ENCODE data around the gene MEF2B. TPM values are rescaled to one million over a fixed set of nuclear protein-coding genes. Genes with fewer than 3 reads are reported as not detected.
A peak's percentile ranks its signal among the peaks of the same experiment; 100 is the strongest.
"Not testable (repeated sequence)": the region's sequence is repeated elsewhere in the genome, so short reads cannot be mapped to it uniquely, and the experiment has no call there.

Gene MEF2B
- total RNA-seq, 2 donors from 2014 or later = 1.3 to 3.5 TPM

DNA sequence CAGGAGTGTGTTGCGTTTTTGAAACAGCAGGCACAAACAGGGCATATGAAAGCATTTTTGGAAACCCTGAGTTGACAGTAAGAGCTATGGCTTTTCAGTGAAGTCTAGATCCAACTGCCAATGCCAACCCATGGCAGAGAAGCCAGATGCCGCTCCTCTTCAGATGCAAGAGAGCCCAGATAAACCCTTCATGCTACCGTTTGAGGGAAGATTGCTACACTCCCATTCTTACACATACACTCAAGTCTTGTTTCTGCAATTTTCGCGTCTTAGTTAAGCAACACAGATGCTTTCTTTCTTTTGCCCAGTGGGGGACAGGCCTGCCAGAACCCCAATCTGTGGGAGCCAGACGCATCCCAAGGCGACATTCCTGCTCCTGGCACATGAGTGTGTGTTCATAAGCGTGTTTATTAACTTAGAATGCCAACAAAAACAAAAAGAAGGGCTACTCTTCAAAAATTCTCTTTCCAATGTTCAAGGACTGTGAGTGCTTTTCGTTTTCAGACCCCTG is 11.5 kb upstream of the MEF2B start:
- Mint-ChIP-seq H3K4me3 (no peak overlapping the region), H3K27ac (no peak overlapping the region), H3K27me3 (no peaks in the 10 kb centered on the region), H3K36me3 (ENCODE audit: low read depth) (peaks cover 3% of the 10 kb centered on the region), H3K4me1 (peaks cover 14% of the 10 kb centered on the region)
- ATAC-seq = no peak
- no peak for DNase-seq
- no peaks in the 10 kb centered on the region for H3K9me3 ChIP-seq (ENCODE audit: control insufficient read depth, low read length, poor library complexity, severe bottlenecking)

DNA sequence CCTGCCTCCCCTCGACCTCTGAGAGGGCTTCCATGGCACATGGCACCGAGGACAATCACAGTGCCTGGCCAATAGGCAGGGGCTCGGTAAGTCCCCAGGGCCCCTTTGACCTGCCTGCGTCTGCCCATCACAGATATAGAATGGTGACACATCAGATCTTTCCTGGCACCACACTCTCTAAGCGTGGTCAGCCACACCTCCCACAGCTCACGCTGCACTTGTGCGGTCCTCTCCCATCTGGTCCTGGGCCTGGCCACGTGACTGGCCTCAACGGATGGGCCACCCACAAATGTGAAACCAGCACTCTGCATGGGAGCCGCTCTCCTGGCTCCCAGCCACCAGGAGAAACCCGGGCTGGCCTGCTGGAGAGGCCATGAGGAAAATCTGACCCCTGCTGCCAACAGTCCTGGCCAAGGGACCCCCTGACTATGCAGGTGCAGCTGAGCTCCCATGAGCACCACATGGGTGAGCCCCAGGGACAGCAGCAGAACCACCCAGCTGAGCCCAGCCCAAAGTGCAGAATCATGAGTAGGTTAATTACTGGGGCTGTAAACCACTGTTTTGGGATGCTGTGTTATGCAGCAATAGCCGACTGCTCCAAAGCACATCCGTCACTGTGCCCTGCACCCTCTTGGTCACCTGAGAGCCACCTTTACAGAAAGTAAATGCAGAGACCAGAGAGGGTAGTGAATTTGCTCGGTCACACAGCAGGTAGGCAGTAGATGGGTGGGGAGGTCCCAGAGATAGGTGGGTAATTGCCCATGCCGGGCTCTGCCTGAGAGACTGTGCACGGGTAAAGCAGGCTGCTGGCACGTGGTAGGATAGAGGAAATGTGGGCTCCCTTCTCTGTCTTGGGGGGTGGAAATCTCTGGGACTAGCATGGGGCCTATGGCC is 9.7 kb upstream of the MEF2B start:
- Mint-ChIP-seq H3K27me3 (no peaks in the 10 kb centered on the region), H3K4me3 (no peak overlapping the region), H3K4me1 (peaks cover 11% of the 10 kb centered on the region), H3K36me3 (ENCODE audit: low read depth) (peaks cover 3% of the 10 kb centered on the region), H3K27ac (no peak overlapping the region)
- DNase-seq (no peak), ATAC-seq (no peak)
- no peaks in the 10 kb centered on the region for H3K9me3 ChIP-seq (ENCODE audit: control insufficient read depth, low read length, poor library complexity, severe bottlenecking)

DNA sequence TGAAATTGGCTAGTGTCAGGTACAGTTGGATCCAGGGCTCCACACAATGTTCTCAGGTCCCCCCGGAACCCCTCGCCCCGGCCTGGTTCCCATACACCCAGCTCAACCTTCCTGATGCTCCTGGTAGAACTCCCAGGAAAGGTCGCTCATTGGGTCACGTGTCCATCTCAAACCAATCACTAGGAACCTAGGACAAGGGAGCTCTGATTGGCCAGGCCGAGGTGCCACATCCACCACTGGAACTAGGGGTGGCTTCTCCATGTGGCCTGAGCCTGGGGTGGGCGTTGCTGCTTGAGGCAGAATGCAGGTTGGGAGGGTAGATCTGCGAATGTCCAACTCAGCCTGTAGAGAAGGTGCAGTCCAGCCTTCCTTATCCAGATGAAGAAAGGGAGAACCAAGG is 6.9 kb upstream of the MEF2B start:
- Mint-ChIP-seq H3K27ac (peak overlapping the region; percentile 87), H3K27me3 (no peaks in the 10 kb centered on the region), H3K4me3 (no peak overlapping the region), H3K4me1 (peaks cover 6% of the 10 kb centered on the region), H3K36me3 (ENCODE audit: low read depth) (no peaks in the 10 kb centered on the region)
- DNase-seq = no peak
- H3K9me3 ChIP-seq (ENCODE audit: control insufficient read depth, low read length, poor library complexity, severe bottlenecking) = no peaks in the 10 kb centered on the region
- no peak for ATAC-seq

DNA sequence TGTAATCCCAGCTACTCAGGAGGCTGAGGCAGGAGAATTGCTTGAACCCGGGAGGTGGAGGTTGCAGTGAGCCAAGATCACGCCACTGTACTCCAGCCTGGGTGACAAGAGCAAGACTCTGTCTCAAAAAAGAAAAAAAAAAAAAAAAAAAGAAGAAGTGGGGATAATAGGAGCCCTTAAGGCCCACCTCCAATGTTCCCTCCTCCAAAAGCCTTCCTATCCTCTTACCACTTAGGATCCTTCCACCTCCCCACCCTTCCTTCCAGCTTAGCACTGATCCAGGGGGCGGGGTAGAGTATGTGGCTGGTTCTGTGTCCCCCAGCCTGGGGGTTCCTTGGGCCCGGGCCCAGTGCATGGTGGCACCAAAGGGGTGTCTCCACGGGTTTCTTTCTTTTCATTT is 3.2 kb upstream of the MEF2B start:
- H3K9me3 ChIP-seq (ENCODE audit: control insufficient read depth, low read length, poor library complexity, severe bottlenecking); H3K4me3 Mint-ChIP-seq; H3K27me3 Mint-ChIP-seq; ATAC-seq; H3K36me3 Mint-ChIP-seq (ENCODE audit: low read depth); DNase-seq; H3K27ac Mint-ChIP-seq: not testable (repeated sequence)
- peaks cover 14% of the 10 kb centered on the region for H3K4me1 Mint-ChIP-seq

DNA sequence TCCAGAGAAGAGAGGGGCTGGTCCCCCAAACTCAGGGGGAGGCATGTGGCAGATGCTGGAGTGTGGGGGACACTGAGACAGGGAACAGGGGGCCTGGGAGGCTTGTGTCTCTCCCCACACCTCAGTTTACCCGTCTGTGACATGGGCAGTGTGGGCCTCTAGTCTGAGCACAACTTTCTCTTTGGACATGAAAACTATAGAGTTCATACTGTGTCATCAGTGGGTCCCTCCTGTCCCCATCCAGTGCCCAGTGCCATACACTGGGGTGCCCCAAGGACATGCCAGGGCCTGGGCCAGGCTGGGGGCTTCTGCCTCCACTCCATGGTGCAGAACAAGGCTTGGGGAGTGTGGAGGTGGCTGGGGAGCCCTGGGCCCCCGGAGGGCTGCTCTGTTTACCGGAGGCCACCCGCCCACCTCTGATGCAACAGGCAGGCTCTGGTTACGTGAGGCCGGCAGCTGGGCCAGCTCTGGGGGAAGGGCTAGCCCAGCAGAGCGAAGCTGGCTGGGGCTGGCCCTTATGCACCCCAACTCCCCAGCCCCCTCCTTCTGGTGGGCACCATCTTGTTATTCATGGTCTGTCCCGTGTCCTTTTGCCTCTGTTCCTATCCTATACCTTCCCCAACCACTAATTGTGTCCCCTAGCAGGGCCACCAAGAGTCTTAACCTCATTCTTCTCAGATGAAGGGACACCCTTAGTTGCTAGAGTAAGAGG is 1.9 kb upstream of the MEF2B start:
- Mint-ChIP-seq H3K36me3 (ENCODE audit: low read depth) (peaks cover 2% of the 10 kb centered on the region), H3K27ac (peak overlapping the region; percentile 8), H3K4me1 (peaks cover 14% of the 10 kb centered on the region), H3K4me3 (no peak overlapping the region), H3K27me3 (peaks cover 6% of the 10 kb centered on the region)
- H3K9me3 ChIP-seq (ENCODE audit: control insufficient read depth, low read length, poor library complexity, severe bottlenecking) = no peaks in the 10 kb centered on the region
- DNase-seq = no peak
- ATAC-seq = no peak

DNA sequence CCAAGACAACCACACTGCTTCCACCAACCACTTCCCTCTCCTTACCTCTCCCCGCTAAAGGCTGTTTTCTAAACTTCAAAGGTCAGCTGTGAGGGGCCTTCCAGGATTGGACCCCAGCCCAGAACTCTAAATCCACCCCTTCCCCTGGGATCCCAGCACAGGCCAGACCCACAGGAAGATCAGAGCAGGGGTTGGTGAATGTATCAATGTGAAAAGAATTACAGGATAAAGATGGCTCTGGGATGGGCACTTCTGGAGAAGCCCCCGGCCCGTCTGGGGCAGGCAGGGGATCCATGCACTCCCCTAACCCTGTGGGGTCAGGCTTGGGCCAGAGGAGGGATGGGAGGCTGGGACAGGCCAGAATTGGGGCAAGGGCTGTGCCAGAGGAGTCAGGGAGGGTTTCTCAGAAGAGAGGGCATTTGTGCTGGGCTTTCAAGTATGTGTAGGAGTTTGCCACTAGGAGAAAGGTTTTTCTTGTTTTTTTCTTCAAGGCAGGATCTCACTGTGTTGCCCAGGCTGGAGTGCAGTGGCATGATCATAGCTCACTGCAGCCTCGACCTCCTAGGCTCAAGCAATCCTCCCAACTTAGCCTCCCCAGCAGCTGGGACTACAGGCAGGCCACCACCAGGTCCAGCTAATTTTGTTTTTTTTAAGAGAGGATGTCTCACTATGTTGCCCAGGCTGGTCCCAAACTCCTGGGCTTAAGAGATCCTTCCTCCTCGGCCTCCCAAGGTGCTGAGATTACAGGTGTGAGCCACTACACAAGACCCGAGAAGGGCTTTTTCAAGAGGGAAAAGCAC is 1.0 kb upstream of the MEF2B start:
- Mint-ChIP-seq H3K4me1 (peaks cover 14% of the 10 kb centered on the region), H3K27ac (peak overlapping the region; percentile 8), H3K27me3 (peaks cover 6% of the 10 kb centered on the region), H3K4me3 (peak overlapping the region; percentile 65), H3K36me3 (ENCODE audit: low read depth) (peaks cover 2% of the 10 kb centered on the region)
- DNase-seq (no peak), ATAC-seq (no peak)
- no peaks in the 10 kb centered on the region for H3K9me3 ChIP-seq (ENCODE audit: control insufficient read depth, low read length, poor library complexity, severe bottlenecking)

DNA sequence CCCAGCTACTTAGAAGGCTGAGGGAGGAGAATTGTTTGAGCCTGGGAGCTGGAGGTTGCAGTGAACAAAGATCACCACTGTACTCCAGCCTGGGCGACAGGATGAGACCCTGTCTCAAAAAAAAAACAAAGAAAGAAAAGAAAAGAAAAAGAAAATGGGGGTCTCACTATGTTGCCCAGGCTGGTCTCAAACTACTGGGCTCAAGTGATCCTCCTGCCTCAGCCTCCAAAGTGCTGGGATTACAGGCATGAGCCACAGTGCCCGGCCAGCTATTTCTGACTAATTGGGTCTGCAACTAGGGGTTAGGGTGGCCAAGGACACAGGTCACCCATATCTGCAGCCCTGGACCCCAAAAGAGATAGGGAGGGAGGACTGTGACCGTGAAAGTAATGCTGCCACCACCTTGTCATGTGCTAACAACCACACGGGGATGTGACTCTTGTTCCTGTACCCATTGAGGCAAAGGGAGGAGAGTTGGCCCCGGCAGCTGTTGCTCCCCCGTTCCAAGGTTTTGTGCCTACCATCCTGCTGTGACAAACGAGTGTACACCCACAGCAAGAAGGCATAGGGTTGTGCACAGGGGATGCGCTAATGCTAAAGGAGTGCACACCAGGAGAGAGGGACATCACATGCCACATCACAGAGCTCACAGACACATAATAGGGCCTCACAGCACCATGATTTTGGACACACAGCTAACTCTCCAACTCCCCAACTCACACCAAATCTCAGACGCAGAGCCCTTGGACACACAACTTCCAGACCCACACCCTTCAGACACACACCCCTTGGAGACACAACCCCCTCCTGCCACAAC is 619 bp downstream of the MEF2B start:
- peaks cover 2% of the 10 kb centered on the region for H3K36me3 Mint-ChIP-seq (ENCODE audit: low read depth)
- no peak overlapping the region for H3K27ac Mint-ChIP-seq
- peaks cover 6% of the 10 kb centered on the region for H3K27me3 Mint-ChIP-seq
- no peak for ATAC-seq
- peak overlapping the region; percentile 78 for H3K4me3 Mint-ChIP-seq
- no peaks in the 10 kb centered on the region for H3K9me3 ChIP-seq (ENCODE audit: control insufficient read depth, low read length, poor library complexity, severe bottlenecking)
- peaks cover 14% of the 10 kb centered on the region for H3K4me1 Mint-ChIP-seq
- no peak for DNase-seq

DNA sequence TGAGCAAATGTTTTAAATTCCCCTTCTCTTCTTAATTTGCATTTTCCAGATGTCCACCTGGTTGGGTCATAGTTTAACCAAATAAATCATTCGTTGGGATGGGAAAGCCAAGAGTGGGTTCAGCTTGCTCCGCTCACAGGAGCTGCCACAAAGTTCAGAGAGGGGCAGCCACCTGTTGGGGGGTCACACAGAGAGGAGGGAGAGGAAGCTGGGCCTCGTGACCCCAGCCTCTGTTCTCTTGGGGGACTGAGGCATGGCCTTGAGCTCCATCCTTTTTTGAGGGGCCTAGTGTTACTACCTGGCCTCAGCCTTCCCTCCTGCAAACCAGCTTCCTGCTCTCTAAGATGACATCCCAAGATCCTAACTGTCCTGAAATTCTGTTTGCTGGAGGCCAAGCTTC is 2.5 kb downstream of the MEF2B start:
- Mint-ChIP-seq H3K27ac (no peak overlapping the region), H3K36me3 (ENCODE audit: low read depth) (peaks cover 2% of the 10 kb centered on the region), H3K27me3 (peaks cover 6% of the 10 kb centered on the region), H3K4me3 (no peak overlapping the region), H3K4me1 (peaks cover 14% of the 10 kb centered on the region)
- no peak for DNase-seq
- H3K9me3 ChIP-seq (ENCODE audit: control insufficient read depth, low read length, poor library complexity, severe bottlenecking) = no peaks in the 10 kb centered on the region
- ATAC-seq = no peak

DNA sequence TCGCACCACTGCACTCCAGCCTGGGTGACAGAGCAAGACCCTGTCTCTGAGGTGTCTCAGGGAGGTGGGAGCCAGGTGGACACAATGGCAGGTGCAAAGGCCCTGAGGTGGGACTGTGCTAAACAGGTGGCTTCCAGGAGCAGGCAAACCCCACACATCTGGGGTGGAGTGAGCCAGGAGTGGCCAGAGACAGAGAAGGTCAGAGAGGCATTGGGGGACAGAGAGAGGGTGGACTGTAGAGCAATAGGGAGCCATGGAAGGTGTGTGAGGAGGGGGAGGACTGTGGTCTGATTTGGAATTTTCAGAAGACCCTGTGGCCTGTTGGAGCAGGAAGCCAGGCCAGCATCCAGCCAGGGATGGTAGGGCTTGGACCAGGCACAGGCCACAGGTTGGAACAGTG is 4.7 kb downstream of the MEF2B start:
- Mint-ChIP-seq H3K4me3 (no peak overlapping the region), H3K36me3 (ENCODE audit: low read depth) (peaks cover 2% of the 10 kb centered on the region), H3K27me3 (peaks cover under 1% of the 10 kb centered on the region), H3K4me1 (peaks cover 11% of the 10 kb centered on the region), H3K27ac (no peak overlapping the region)
- ATAC-seq = no peak
- no peak for DNase-seq
- H3K9me3 ChIP-seq (ENCODE audit: control insufficient read depth, low read length, poor library complexity, severe bottlenecking) = no peaks in the 10 kb centered on the region

DNA sequence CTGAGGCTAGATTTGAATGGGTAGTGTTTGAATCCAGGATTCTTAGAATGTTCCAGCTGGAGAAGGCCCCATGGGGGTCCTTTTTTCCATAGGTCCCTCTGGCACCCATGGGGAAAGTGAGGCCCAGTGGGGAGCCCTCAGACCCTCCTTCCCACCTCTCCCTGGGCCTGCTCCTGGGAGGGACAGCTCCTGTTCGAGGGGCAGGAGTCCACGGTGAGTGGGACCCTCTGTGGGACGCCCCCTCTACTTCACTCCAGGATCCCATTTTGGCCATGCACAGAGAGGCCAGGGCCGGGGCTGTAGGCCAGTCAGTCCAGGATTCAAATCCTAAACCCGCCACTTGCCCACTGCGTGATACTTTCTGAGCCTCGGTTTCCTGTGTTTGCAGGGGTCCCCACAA is 7.6 kb downstream of the MEF2B start:
- Mint-ChIP-seq H3K4me1 (peaks cover 3% of the 10 kb centered on the region), H3K36me3 (ENCODE audit: low read depth) (no peaks in the 10 kb centered on the region), H3K4me3 (no peak overlapping the region), H3K27me3 (no peaks in the 10 kb centered on the region), H3K27ac (no peak overlapping the region)
- no peak for ATAC-seq
- DNase-seq = no peak
- H3K9me3 ChIP-seq (ENCODE audit: control insufficient read depth, low read length, poor library complexity, severe bottlenecking) = no peaks in the 10 kb centered on the region

DNA sequence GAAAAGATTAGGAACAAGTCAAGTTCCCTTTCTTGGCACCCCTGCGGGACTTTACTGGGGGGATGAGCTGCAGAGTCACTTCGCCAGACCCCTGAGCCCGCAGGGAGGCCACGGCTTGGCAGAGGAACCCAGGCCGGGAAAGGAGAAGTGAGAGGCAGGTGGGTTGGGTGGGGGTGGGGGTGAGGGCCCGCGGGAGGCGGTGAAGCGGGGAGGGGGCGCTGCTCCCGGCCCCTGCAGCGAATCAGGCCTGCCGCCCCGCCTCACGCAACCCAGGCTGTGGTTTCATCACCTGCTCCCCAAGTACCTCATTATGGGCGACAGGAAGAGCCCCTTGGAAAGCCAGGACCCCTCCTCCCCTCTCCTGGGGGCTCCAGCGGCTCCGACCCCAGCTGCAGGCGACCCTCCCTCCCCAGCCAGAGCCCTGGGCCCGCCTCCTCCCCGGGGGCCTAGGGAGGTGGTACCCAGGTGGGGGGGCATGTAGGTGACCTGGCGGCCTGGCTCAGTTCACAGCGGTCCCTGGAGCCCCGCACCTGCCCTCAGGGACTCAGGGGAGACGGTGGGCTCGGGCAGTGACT is 9.5 kb downstream of the MEF2B start:
- Mint-ChIP-seq H3K4me1 (peaks cover 3% of the 10 kb centered on the region), H3K27me3 (no peaks in the 10 kb centered on the region), H3K4me3 (no peak overlapping the region), H3K36me3 (ENCODE audit: low read depth) (no peaks in the 10 kb centered on the region), H3K27ac (no peak overlapping the region)
- DNase-seq (no peak), ATAC-seq (peak; percentile 27)
- no peaks in the 10 kb centered on the region for H3K9me3 ChIP-seq (ENCODE audit: control insufficient read depth, low read length, poor library complexity, severe bottlenecking)

DNA sequence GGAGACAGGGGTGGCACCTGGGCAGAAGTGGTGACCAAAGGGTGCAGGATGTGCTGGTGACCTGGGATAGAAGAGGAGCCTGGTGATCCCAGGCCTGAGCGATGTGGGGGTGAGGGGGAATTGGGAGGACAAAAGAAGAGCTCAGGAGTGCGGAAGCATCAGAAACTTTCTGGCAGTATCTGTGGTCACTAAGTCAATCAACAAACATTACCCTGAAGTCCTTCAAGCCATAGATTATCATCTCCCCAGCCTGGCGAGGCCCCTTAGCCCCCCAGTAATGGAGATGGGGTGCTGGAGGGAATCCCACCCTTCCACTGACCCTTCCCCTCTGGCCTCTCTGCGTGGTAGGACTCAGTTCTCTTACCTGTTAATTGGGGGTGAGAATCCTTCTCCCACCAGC is 10.5 kb downstream of the MEF2B start:
- H3K36me3 Mint-ChIP-seq (ENCODE audit: low read depth) = no peaks in the 10 kb centered on the region
- H3K4me3 Mint-ChIP-seq = no peak overlapping the region
- H3K27me3 Mint-ChIP-seq = no peaks in the 10 kb centered on the region
- H3K9me3 ChIP-seq (ENCODE audit: control insufficient read depth, low read length, poor library complexity, severe bottlenecking) = no peaks in the 10 kb centered on the region
- H3K4me1 Mint-ChIP-seq = peaks cover 3% of the 10 kb centered on the region
- ATAC-seq (no peak), DNase-seq (no peak)
- peak overlapping the region; percentile 45 for H3K27ac Mint-ChIP-seq

All from T-helper 17 cell (primary cell).